GM12801 (cell line): ENCODE data around the gene ACOX2.

ENCODE experiments used
- CTCF ChIP-seq: IDR thresholded peaks from one replicate; pipeline ENCODE4 v1.5.1; 2011; ENCODE audit warnings: control low read depth; ENCODE audit not compliant: insufficient read length; ENCODE audit errors: extremely low read depth

The ACOX2 gene

GRCh38 chr3:58471025-58471887 lies 65.7 kb downstream of the ACOX2 start:
- no peak for TF ChIP-seq CTCF

GRCh38 chr3:58470363-58471024 lies 66.5 kb downstream of the ACOX2 start:
- TF ChIP-seq CTCF: no peak

GRCh38 chr3:58469096-58469495 lies 67.9 kb downstream of the ACOX2 start:
- TF ChIP-seq CTCF: no peak

- TF ChIP-seq CTCF: no peak
Observed at GRCh38 chr3:58466899-58467563, 70.0 kb downstream of the ACOX2 start.

- no peak for TF ChIP-seq CTCF
Observed at GRCh38 chr3:58464866-58465265, 72.1 kb downstream of the ACOX2 start.

- TF ChIP-seq CTCF: no peak
Observed at GRCh38 chr3:58463942-58464271, 73.1 kb downstream of the ACOX2 start.

GRCh38 chr3:58463181-58463941 lies 73.6 kb downstream of the ACOX2 start:
- peak; percentile 60 for TF ChIP-seq CTCF
